Spleen (tissue), 3 donors: ENCODE results near the gene USP2.

Experiments
- POLR2A ChIP-seq, 3 donors: fragments of 450-650 bp; IDR thresholded peaks; one replicate each; pipeline ENCODE4 v1.5.1; 2017; ENCODE audit warnings: antibody characterized with exemption in 3 of 3, mild to moderate bottlenecking in 1 of 3
- POLR2AphosphoS5 ChIP-seq, 3 donors: sonication (generic); formaldehyde crosslinking; IDR thresholded peaks; one replicate each; pipeline ENCODE4 v1.5.1; 2017; ENCODE audit warnings: antibody characterized with exemption in 3 of 3

DNA sequence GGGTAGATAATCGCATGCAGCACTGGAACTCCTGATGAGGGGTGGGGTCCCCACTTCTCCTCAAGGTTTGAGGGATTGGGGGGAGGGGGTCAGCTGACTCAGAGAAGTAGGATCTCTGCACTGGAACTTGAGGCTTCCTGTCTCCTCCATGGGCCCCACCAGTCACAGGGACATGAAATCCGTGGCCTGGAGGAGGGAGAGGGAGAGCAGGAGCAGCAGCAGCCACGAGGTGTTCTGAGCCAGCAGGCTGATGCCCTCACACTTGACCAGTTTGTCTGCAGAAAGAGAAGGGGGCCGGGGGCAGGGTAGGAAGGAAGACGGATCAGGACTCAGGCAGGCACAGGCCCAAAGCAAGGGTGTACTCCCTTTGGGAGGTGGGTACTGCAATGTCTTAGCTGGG is 37.8 kb upstream of the USP2 start:
- TF ChIP-seq POLR2AphosphoS5 (IDR thresholded peaks at IDR 0.05) (no peak), POLR2A (IDR thresholded peaks at IDR 0.05) (no peak)
